Middle frontal gyrus (tissue), 1 donor: ENCODE results near the gene KRTAP4-4.

ENCODE experiments used
- DNase-seq: peaks from one replicate; pipeline ENCODE4 v3.0.0-alpha.2; 2015; ENCODE audit warnings: low spot score; ENCODE audit errors: extremely low spot score

KRTAP4-4 gene

GRCh38 chr17:41111151-41111885 lies 49.2 kb downstream of the KRTAP4-4 start:
- no peak for DNase-seq
